ENCODE results near the gene HHIP.

The HHIP gene

GRCh38 chr4:144686921-144687320 is 41.0 kb downstream of the HHIP start:
- Histone ChIP-seq H3K4me3 (ENCODE audit: low read depth in 1 of 2, low read length in 1 of 2) (no peak overlapping the region), H3K27ac (no peak overlapping the region), H3K4me1 (ENCODE audit: control insufficient read depth in 1 of 2, insufficient read depth in 1 of 2, low read depth in 1 of 2, low read length in 1 of 2) (no peaks in the 10 kb centered on the region), H3K36me3 (no peaks in the 10 kb centered on the region), H3K9me3 (no peaks in the 10 kb centered on the region), H3K27me3 (no peaks in the 10 kb centered on the region)
- no peak for TF ChIP-seq CTCF (IDR thresholded peaks at IDR 0.05)

GRCh38 chr4:144687466-144687865 is 41.5 kb downstream of the HHIP start:
- Histone ChIP-seq H3K36me3 (no peaks in the 10 kb centered on the region), H3K27ac (no peak overlapping the region), H3K4me3 (ENCODE audit: low read depth in 1 of 2, low read length in 1 of 2) (no peak overlapping the region), H3K27me3 (no peaks in the 10 kb centered on the region), H3K4me1 (ENCODE audit: control insufficient read depth in 1 of 2, insufficient read depth in 1 of 2, low read depth in 1 of 2, low read length in 1 of 2) (no peaks in the 10 kb centered on the region), H3K9me3 (no peaks in the 10 kb centered on the region)
- no peak for TF ChIP-seq CTCF (IDR thresholded peaks at IDR 0.05)

- H3K27ac ChIP-seq: no peak overlapping the region
- no peak for TF ChIP-seq CTCF (IDR thresholded peaks at IDR 0.05)
Observed at GRCh38 chr4:144688035-144688569, 42.1 kb downstream of the HHIP start.

GRCh38 chr4:144689125-144689524 is 43.2 kb downstream of the HHIP start:
- Histone ChIP-seq H3K4me3 (ENCODE audit: low read depth in 1 of 2, low read length in 1 of 2) (no peak overlapping the region), H3K27me3 (no peaks in the 10 kb centered on the region), H3K36me3 (no peaks in the 10 kb centered on the region), H3K4me1 (ENCODE audit: control insufficient read depth in 1 of 2, insufficient read depth in 1 of 2, low read depth in 1 of 2, low read length in 1 of 2) (no peaks in the 10 kb centered on the region), H3K9me3 (no peaks in the 10 kb centered on the region), H3K27ac (no peak overlapping the region)
- TF ChIP-seq CTCF (IDR thresholded peaks at IDR 0.05): no peak

More at GRCh38 chr4:144688035-144688569, 42.1 kb downstream of the HHIP start:
- Histone ChIP-seq H3K4me3 (ENCODE audit: low read depth in 1 of 2, low read length in 1 of 2) (no peak overlapping the region), H3K27me3 (no peaks in the 10 kb centered on the region), H3K4me1 (ENCODE audit: control insufficient read depth in 1 of 2, insufficient read depth in 1 of 2, low read depth in 1 of 2, low read length in 1 of 2) (no peaks in the 10 kb centered on the region), H3K9me3 (no peaks in the 10 kb centered on the region), H3K36me3 (no peaks in the 10 kb centered on the region)

- Histone ChIP-seq H3K36me3 (no peaks in the 10 kb centered on the region), H3K27ac (no peak overlapping the region), H3K4me1 (ENCODE audit: control insufficient read depth in 1 of 2, insufficient read depth in 1 of 2, low read depth in 1 of 2, low read length in 1 of 2) (no peaks in the 10 kb centered on the region), H3K27me3 (no peaks in the 10 kb centered on the region), H3K4me3 (ENCODE audit: low read depth in 1 of 2, low read length in 1 of 2) (no peak overlapping the region), H3K9me3 (no peaks in the 10 kb centered on the region)
- no peak for TF ChIP-seq CTCF (IDR thresholded peaks at IDR 0.05)
Observed at GRCh38 chr4:144695721-144696120, 49.8 kb downstream of the HHIP start.

GRCh38 chr4:144696376-144696775 is 50.4 kb downstream of the HHIP start:
- Histone ChIP-seq H3K4me3 (ENCODE audit: low read depth in 1 of 2, low read length in 1 of 2) (no peak overlapping the region), H3K27me3 (no peaks in the 10 kb centered on the region), H3K4me1 (ENCODE audit: control insufficient read depth in 1 of 2, insufficient read depth in 1 of 2, low read depth in 1 of 2, low read length in 1 of 2) (no peaks in the 10 kb centered on the region), H3K27ac (no peak overlapping the region), H3K9me3 (no peaks in the 10 kb centered on the region), H3K36me3 (no peaks in the 10 kb centered on the region)
- no peak for TF ChIP-seq CTCF (IDR thresholded peaks at IDR 0.05)
